K562 (cell line): ENCODE data around the gene FTH1. TPM values are rescaled to one million over a fixed set of nuclear protein-coding genes. Genes with fewer than 3 reads are reported as not detected.

Source experiments
- ATAC-seq: fragments of 200-7000 bp; cut with Tn5 transposase; 3 replicates; pipeline ENCODE4 v1.9.1; 2020; ENCODE audit warnings: moderate library complexity
- BruUV-seq: library from RNA; stranded (reverse); fragments of 400-500 nt; replicated peaks from 2 replicates; lab custom pipeline; 2021; lab: Mats Ljungman, UMichigan
- CTCF ChIA-PET: fragments of 300-600 bp; formaldehyde crosslinking; extraction: SDS; loops from one replicate; lab custom pipeline; 2021; ENCODE audit warnings: low intra/inter-chr PET ratio; lab: Yijun Ruan, JAX
- POLR2A ChIA-PET: fragments of 300-600, 350-650 bp; sonication (Branson Sonifier 250); formaldehyde crosslinking; extraction: SDS; loops from one replicate; lab custom pipeline; 2021; ENCODE audit warnings: antibody characterized with exemption, inconsistent platforms; lab: Yijun Ruan, JAX
- DNase-seq, 4 experiments: peaks; one replicate each; pipeline versions ENCODE4 v3.0.0 to v3.0.0-alpha.2; 2011 to 2018; ENCODE audit warnings: low spot score in 3 of 4, mixed read lengths in 3 of 4; ENCODE audit errors: extremely low read depth in 1 of 4
- FAIRE-seq: peaks from 2 replicates; lab custom pipeline; 2011; peaks lifted over from hg19 to GRCh38; lab: Jason Lieb, UNC
- H2AFZ ChIP-seq: 2 replicates; pipeline ENCODE4 v1.6.0; 2011; ENCODE audit warnings: low read depth, low read length, control low read depth, inconsistent platforms
- H3K27ac ChIP-seq: fragments of 200-600 bp; 3 replicates; pipeline ENCODE4 v1.8.0; 2011; ENCODE audit warnings: low read depth, mild to moderate bottlenecking, control low read depth, inconsistent platforms, low read length, moderate library complexity, mixed read lengths; ENCODE audit errors: extremely low read depth
- H3K27me3 ChIP-seq, 2 experiments: fragments of 300-600 bp in 1 of 2; 2 replicates in 1 of 2; 3 replicates in 1 of 2; pipeline versions ENCODE4 v1.6.0 to v1.8.0; 2011; ENCODE audit warnings: inconsistent platforms in 2 of 2, low read length in 2 of 2, mild to moderate bottlenecking in 1 of 2, mixed read lengths in 1 of 2, moderate library complexity in 1 of 2; ENCODE audit not compliant: control insufficient read depth in 2 of 2, insufficient read depth in 2 of 2
- H3K36me3 ChIP-seq: fragments of 300-600 bp; 3 replicates; pipeline ENCODE4 v1.8.0; 2011; ENCODE audit warnings: mild to moderate bottlenecking, low read length, inconsistent platforms; ENCODE audit not compliant: control insufficient read depth, insufficient read depth
- H3K4me1 ChIP-seq, 2 experiments: fragments of 200-600 bp in 1 of 2; replicated peaks in 1 of 2; 2 replicates in 1 of 2; 3 replicates in 1 of 2; pipeline versions ENCODE4 v1.5.1 to v1.8.0; 2011; ENCODE audit warnings: inconsistent platforms in 2 of 2, low read length in 2 of 2, mild to moderate bottlenecking in 1 of 2, mixed read lengths in 1 of 2, moderate library complexity in 1 of 2; ENCODE audit not compliant: control insufficient read depth in 2 of 2, insufficient read depth in 2 of 2
- H3K4me2 ChIP-seq: 2 replicates; pipeline ENCODE4 v1.6.1; 2011; ENCODE audit warnings: low read length, control low read depth, inconsistent platforms, mixed read lengths; ENCODE audit not compliant: insufficient read depth
- H3K4me3 ChIP-seq: fragments of 200-600 bp; sonication (generic), shearing (Covaris generic); 2 replicates; pipeline ENCODE4 v1.5.1; 2016; ENCODE audit warnings: control low read depth, inconsistent platforms
- H3K79me2 ChIP-seq: fragments of 200-600 bp; 3 replicates; pipeline ENCODE4 v1.8.0; 2011; ENCODE audit warnings: low read length, inconsistent platforms; ENCODE audit not compliant: control insufficient read depth, insufficient read depth
- H3K9ac ChIP-seq, 2 experiments: 2 replicates each; pipeline versions ENCODE4 v1.6.0 to v1.6.1; 2011; ENCODE audit warnings: low read depth in 2 of 2, low read length in 2 of 2, control low read depth in 1 of 2, inconsistent platforms in 1 of 2, mild to moderate bottlenecking in 1 of 2, mixed read lengths in 1 of 2; ENCODE audit not compliant: insufficient read depth in 1 of 2
- H3K9me1 ChIP-seq: one replicate; pipeline ENCODE4 v1.6.0; 2011; ENCODE audit warnings: inconsistent platforms, mild to moderate bottlenecking, low read length, moderate library complexity; ENCODE audit not compliant: control insufficient read depth, insufficient read depth
- H3K9me3 ChIP-seq: replicated peaks from 2 replicates; pipeline ENCODE4 v1.5.1; 2011; ENCODE audit warnings: low read depth, low read length, inconsistent platforms; ENCODE audit not compliant: control insufficient read depth, insufficient read depth
- H4K20me1 ChIP-seq: replicated peaks from 2 replicates; pipeline ENCODE4 v1.6.1; 2011; ENCODE audit warnings: low read length, inconsistent platforms, mixed read lengths; ENCODE audit not compliant: control insufficient read depth, insufficient read depth
- CBX1 ChIP-seq: sonication (generic); IDR thresholded peaks from 2 replicates; pipeline ENCODE4 v1.6.1; 2016; ENCODE audit warnings: antibody characterized with exemption, low read depth, mild to moderate bottlenecking
- CBX3 ChIP-seq, 2 experiments: IDR thresholded peaks; 1 replicate in 1 of 2; 2 replicates in 1 of 2; pipeline ENCODE4 v1.6.1; 2012; ENCODE audit warnings: inconsistent platforms in 2 of 2, low read length in 2 of 2, borderline replicate concordance in 1 of 2, control low read depth in 1 of 2
- KDM1A ChIP-seq, 2 experiments: fragments of 450-650 bp; IDR thresholded peaks; 2 replicates each; pipeline ENCODE4 v1.6.1; 2016; ENCODE audit warnings: mild to moderate bottlenecking in 2 of 2
- MITF ChIP-seq: IDR thresholded peaks from 2 replicates; pipeline ENCODE4 v1.6.1; 2014; ENCODE audit warnings: antibody characterized with exemption
- TRIM24 ChIP-seq, 2 experiments: fragments of 450-650 bp; IDR thresholded peaks; 2 replicates each; pipeline ENCODE4 v1.6.1; 2016
- TRIM28 ChIP-seq: fragments of 450-650 bp; IDR thresholded peaks from 2 replicates; pipeline ENCODE4 v1.6.1; 2017
- ZEB2 ChIP-seq: fragments of 450-650 bp; IDR thresholded peaks from 2 replicates; pipeline ENCODE4 v1.6.1; 2016
- ZNF280A ChIP-seq: fragments of 450-650 bp; IDR thresholded peaks from 2 replicates; pipeline ENCODE4 v1.6.1; 2018; ENCODE audit warnings: mild to moderate bottlenecking, low read depth; ENCODE audit not compliant: partially characterized antibody
- WGBS: fragments of 100-300 bp; shearing (Covaris generic); methylation state at CpG from one replicate; pipeline ENCODE4 v1.1.6; 2016; ENCODE audit warnings: low coverage, mixed read lengths; ENCODE audit not compliant: insufficient coverage; ENCODE audit errors: missing lambda C conversion rate; 5-methylcytosine and 5-hydroxymethylcytosine counted together
- in situ Hi-C: fragments of 300-500 bp; cut with MboI; formaldehyde crosslinking; loops from 4 replicates; pipeline ENCODE4 v1.15.0; 2018; ENCODE audit warnings: inconsistent platforms, mixed read lengths
- intact Hi-C: fragments of 100-400 bp; cut with micrococcal nuclease; formaldehyde crosslinking; loops from 2 replicates; pipeline ENCODE4 v1.14.2; 2022
- polyA plus RNA-seq, 8 experiments: library from polyadenylated mRNA; depleted of rRNA in 4 of 8; stranded (reverse) in 5 of 8; unstranded in 3 of 8; fragments of >200 nt; fragmentation: Nextera tagmentation in 2 of 8; fragmentation: Illumina TruSeq in 1 of 8; extraction: Ambion mirVana in 2 of 8; extraction: Trizol in 1 of 8; gene quantifications; 2 replicates each; pipeline versions ENCODE4 v1.2.1 to v1.2.3, GENCODE V29; 2011 to 2014; ENCODE audit warnings: inconsistent platforms in 1 of 8, missing spikeins in 1 of 8
- total RNA-seq, 7 experiments: library from RNA; depleted of rRNA in 6 of 7; stranded (reverse); fragments of >200 nt in 6 of 7; fragmentation: Illumina TruSeq in 2 of 7; extraction: Trizol in 2 of 7; gene quantifications; 2 replicates each; pipeline versions ENCODE4 v1.2.1 to v1.2.3, GENCODE V29; 2011 to 2021; ENCODE audit warnings: low replicate concordance in 1 of 7

The FTH1 gene
- total and polyA plus RNA-seq, 9 of the 15 experiments (the other 6 are each of a cell fraction or from before 2014, with no cell fraction given): 370 to 3,146 (median 802) TPM

GRCh38 chr11:61935861-61936260, 31.6 kb downstream of the FTH1 start:
- no peak overlapping the region for H3K4me3 ChIP-seq
- in situ Hi-C loops: no loop called here
- BruUV-seq: no TSS peak

More at GRCh38 chr11:61935861-61936260, 31.6 kb downstream of the FTH1 start:
- TF ChIP-seq MITF (no peak), CBX1 (no peak), ZEB2 (0 out of 2 replicates have a peak, but pooled peaks have one; percentile 32), CBX3 (IDR thresholded peaks at IDR 0.05; ENCODE audit: borderline replicate concordance in 1 of 2, low read length in 2 of 2) (peak in 1 of 2 experiments; percentile 93; a peak in 2 of 3 replicates), TRIM28 (peak; percentile 89; the same call in 1 of the 2 replicates), ZNF280A (peak; percentile 81), TRIM24 (IDR thresholded peaks at IDR 0.05) (0 out of 4 replicates have a peak, but pooled peaks of 1 of the 2 experiments have one; percentile 27), KDM1A (IDR thresholded peaks at IDR 0.05) (0 out of 4 replicates have a peak, but pooled peaks of 1 of the 2 experiments have one; percentile 18)
- ATAC-seq: no peak
- no peaks in the 10 kb centered on the region for H3K9me1 ChIP-seq
- DNase-seq: no peak
- WGBS: 6% methylated on average over 2 of the region's 2 CpGs
- no peak overlapping the region for H3K4me2 ChIP-seq
- no peaks in the 10 kb centered on the region for H3K36me3 ChIP-seq
- H4K20me1 ChIP-seq: no peaks in the 10 kb centered on the region
- no peaks in the 10 kb centered on the region for H3K27me3 ChIP-seq
- H3K79me2 ChIP-seq: no peaks in the 10 kb centered on the region
- H3K27ac ChIP-seq: no peak overlapping the region
- no peak overlapping the region for H2AFZ ChIP-seq
- POLR2A ChIA-PET: interaction anchor here (3.1 kb wide), 1 partner anchor 12 kb away, joined by 10 read pairs; no protein-coding TSS in a partner anchor
- H3K9me3 ChIP-seq: peaks cover 5% of the 10 kb centered on the region; the same call in 1 of the 2 replicates
- FAIRE-seq: no peak
- CTCF ChIA-PET: no interaction called here
- no peak overlapping the region for H3K9ac ChIP-seq
- intact Hi-C loops: no loop called here
- H3K4me1 ChIP-seq: no peaks in the 10 kb centered on the region
